Endometrial microvascular endothelial cells (primary cell): ENCODE results near the gene RAB9A. TPM values are rescaled to one million over a fixed set of nuclear protein-coding genes. Genes with fewer than 3 reads are reported as not detected.
"Not testable (repeated sequence)": the region's sequence is repeated elsewhere in the genome, so short reads cannot be mapped to it uniquely, and the experiment has no call there.

Experiments used
- in situ Hi-C: cut with HindIII; loops from 2 replicates; pipeline ENCODE4 v1.10.0; 2017; ENCODE audit warnings: low sequenced_read_pairs, low pct_unique_long_range_greater_than_20kb; ENCODE audit errors: inconsistent ontology term
- total RNA-seq: library from RNA; depleted of rRNA; stranded (reverse); fragments of >200 nt; gene quantifications from one replicate; pipeline ENCODE4 v1.2.3, GENCODE V29; 2015; ENCODE audit errors: inconsistent ontology term

RAB9A gene, protein sequence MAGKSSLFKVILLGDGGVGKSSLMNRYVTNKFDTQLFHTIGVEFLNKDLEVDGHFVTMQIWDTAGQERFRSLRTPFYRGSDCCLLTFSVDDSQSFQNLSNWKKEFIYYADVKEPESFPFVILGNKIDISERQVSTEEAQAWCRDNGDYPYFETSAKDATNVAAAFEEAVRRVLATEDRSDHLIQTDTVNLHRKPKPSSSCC
- 27.9 TPM for total RNA-seq

DNA sequence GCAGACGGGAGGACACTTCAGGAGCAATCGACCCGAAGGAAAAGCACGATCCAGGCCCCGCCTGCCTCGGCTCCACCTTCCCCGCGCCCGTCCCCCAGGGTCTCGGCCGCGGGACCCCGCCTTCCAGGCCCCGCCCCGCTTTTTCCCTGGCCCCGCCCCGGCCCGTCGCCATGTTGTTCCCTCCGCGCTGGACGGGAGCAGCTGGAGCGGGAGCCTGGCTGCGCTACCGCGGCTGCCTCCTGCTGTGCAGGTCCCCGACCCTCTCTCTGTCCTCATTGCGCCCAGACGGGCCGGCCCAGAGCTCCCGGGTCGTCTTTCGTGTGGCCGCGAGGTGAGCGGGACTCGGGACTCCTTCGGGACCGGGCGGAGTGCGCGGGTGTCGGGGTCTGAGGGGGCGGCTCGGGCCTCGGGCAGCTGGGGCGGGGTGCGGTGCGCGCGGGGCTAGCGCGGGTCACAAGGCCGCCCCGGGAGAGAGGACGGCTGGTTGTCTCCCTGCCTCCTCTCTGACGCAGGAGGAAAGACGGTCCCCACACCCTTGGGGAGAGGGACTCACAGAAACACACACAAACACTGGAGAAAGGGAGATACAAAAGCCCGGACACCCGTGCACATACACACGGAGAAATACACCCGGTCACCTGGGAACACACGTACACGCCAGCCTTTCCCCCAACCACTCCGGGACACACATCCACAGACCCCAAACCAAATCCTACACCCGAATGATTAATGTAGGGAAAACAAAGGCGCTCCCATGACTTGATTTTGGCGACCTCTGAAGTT, at the start of gene RAB9A:
Gene RAB9A, plus strand, starts transcription at position 171 of the 783 bp plus-strand sequence. CDS start 19,619 bp downstream, outside the sequence.
- in situ Hi-C loops: no loop called here

DNA sequence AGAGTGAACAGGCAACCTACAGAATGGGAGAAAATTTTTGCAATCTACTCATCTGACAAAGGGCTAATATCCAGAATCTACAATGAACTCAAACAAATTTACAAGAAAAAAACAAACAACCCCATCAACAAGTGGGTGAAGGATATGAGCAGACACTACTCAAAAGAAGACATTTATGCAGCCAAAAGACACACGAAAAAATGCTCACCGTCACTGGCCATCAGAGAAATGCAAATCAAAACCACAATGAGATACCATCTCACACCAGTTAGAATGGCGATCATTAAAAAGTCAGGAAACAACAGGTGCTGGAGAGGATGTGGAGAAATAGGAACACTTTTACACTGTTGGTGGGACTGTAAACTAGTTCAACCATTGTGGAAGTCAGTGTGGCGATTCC, 47.2 kb upstream of the RAB9A start:
- in situ Hi-C loops: not testable (repeated sequence)

DNA sequence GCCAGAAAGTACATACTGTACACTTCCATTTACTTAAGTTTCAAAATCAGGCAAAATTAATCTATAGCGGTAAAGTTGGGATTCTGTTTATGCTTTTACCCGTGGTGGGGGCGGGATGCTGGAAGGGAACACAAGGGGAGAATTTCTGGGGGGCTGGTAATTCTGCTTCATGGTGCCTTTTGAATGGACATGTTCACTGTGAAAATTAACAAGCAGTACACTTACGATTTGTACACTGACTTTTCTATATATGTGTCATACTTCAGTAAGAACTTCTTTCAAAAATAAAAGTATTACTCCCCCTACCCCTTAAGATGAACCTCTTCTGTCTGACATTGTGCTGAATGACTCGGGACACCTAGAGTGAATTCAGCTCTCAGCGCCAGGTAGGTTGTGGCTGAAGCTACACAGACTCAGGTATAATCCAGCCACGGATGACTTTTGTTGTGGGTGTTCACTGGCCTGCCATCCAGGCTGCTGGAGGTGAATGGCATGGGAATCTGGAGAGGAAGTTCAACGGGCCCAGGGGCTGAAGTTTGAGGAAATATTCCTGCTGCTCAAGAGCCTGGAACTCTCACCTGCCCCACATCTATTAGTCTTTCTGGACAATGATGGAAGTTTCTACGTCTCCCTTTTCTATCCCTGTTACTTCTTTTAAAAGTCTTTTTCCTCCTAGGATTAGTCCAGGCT, 43.3 kb upstream of the RAB9A start:
- in situ Hi-C loops: no loop called here

DNA sequence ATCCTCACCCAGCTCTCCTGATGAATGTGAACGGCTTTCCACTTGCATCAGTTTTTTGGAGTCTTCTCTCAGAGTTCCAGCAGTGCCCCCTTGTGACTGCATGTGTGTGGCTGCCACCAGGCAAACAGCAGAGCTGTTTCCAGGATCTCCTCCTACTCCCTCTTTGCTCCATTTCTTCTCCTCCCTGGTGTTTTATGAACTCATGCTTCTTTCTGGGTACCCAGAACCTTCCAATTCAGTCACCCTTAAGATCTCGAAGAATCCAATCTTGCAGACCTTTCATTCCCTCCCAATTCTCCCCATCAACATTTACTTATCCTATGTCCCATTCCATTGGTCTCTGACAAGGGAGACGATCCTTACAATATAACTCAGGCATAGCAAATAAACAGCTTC, 42.8 kb upstream of the RAB9A start:
- in situ Hi-C loops: no loop called here

DNA sequence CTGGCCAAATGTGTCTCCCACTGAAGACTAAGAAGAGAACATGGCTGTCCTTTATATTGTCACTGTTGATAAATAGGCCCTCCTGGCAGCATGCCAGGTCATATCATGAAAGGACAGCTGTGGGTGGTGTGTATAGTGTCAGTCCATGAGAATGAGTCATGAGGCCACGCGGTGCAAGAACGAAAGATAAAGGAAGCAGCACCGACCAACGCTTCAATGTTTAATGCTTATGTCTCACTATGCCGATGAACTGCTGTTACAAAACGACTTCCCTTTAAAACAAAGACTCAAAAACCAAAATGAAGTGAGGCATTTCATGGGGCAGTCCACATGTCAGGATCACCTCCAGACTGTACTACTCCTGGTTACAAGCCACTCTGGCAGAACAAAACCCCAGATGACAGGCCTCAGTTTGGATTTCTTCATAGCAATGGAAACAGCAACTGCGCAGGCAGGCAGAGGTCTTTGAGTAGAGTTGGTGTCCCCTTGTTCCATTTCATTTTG, 41.2 kb upstream of the RAB9A start:
- in situ Hi-C loops: no loop called here

DNA sequence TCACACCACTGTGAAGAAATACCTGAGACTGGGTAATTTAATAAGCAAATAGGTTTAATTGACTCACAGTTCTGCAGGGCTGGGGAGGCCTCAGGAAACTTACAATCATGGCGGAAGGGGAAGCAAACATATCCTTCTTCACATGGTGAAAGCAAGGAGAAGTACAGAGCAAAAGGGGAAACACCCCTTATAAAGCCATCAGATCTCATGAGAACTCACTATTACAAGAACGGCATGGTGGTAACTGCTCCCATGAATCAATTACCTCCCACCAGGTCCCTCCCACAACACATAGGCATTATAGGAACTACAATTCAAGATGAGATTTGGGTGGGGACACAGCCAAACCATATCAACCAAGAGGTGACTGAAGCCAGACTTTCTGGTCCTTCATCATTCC, 40.6 kb upstream of the RAB9A start:
- in situ Hi-C loops: not testable (repeated sequence)

DNA sequence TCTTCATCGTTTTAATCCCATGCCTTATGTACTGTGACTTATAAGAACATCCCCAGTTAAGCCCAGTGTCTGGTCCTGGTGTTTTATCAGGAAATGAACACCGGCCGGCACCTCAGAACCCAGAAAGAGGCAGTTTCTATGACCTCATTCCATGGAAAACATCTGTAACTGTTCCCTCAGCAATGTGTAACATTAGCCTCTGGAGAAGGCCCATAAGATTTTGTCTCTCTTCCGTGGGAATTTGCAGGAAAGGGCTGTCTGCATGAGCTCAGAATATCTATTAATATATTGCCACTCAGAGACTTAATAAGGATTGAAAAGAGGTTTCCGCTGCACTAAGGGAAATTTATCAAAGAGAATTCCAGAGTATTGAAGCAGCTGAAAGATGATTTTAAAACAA, 39.1 kb upstream of the RAB9A start:
- in situ Hi-C loops: no loop called here

DNA sequence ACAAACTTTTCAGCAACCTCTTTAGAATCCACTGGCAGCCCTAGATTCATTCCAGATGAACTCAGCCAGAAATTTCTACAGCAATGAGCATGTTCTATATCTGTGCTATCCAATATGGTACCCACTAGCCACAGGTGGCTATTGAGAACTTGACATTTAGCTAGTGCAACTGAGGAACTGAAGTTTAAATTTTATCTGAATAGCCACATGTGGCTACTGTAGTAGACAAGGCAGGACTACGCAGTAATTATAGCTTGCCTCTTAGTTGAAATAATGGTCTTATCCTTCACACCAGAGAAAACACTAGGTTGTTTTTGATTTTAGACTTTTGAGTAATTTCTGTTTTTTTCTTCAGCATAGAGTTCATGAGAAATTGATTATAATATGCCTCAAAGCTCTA, 38.6 kb upstream of the RAB9A start:
- in situ Hi-C loops: no loop called here

DNA sequence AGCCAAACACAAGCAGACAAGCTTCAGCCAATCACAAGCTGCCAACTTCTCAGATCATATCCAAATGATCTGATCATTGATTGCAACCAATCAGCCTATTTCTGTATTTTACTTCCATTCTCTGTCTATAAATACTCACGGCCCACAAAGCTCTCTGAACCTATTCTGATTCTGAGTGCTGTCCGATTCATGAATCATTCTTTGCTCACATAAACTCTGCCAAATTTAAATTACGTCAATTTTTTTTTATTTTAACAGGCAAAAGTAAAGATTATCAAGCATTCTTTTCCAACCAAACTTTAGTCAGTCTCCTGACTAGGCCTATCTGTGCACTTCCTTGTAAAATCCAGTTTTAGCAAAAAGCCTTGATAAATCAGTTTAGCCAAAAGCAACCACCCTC, 37.8 kb upstream of the RAB9A start:
- in situ Hi-C loops: no loop called here

DNA sequence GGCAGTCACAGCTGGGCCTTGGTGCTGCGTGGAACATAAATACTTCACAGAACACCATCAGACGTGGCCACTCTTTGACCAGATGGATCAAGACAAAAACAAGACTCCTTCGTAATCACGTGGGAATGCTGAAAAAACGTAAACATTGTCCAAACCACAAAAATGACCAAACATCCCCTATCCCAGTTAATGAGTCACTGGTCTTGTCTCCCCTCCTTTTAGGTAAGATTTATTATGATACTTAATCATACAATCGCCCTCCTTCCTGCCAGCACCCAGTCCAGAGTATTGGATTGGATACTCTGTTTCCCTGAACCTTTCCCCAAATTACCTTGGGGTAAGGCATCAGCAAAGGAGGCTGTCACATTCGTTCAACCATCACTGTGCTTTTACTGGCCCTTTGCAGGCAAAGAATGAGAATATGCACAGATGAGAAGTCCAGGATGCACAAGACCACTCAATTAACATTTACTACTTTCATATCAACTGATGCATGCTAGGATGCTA, 36.6 kb upstream of the RAB9A start:
- in situ Hi-C loops: no loop called here

DNA sequence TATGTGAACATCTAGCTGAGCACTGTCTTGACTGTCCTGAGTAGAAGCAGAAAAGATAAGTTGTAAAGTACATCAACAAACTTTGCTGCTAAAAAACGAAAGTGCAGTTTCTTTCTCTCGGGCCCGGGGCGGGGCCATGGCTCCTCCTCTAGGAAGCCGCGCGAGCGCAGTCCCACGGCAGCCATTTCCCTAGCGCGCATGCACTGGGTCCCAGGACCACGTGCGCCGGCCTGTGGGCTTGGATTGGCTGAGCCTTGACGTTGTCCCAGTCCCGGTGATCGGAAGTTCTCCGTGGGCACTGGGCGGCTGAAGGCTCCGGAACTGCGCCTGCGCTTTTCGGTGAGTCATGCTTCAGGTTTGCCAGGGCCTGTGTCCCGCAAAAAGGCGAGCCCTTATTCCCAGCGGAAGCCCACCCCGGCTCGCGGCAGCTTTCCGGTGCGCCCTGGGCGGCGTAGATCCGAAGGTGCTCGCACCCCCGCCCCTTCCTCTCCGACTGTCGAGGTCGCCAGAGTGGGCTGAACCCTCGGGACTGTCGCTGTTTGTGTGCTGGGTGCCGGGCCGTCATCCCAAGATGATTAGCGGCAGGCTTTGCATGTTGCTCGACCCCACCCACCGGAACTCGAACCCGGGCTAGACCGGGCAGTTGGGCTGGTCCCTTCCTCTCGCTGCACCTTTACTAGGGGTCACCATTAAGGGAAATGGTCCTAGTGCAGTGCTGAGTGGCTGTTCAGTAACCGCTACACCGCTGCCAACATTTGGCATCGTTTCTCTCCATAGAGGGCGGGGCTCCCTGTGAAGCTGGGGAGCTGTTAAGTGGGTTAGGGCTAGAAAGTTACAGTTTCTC, 35.9 kb upstream of the RAB9A start, which contains the start of gene TCEANC:
Gene TCEANC, plus strand, starts transcription at position 292 of the 844 bp plus-strand sequence. CDS start 9,368 bp downstream, outside the sequence.
- in situ Hi-C loops: no loop called here

DNA sequence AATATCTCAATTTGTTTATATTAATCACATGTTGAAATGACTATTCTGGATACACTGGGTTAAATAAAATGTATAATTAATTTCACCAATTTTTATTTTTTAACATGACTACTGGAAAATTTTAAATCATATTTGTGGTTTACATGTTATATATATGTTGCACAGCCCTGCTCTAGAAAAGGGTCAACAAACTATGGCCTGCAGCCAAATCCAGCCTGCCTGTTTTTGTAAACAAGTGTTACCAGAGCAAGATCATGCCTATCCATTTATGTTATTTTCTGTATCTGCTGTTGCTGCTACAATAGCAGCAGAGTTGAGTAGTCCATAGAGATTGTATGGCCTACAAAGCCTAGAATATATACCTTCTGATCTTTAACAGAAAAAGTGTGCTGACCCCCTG, 34.8 kb upstream of the RAB9A start:
- in situ Hi-C loops: no loop called here

DNA sequence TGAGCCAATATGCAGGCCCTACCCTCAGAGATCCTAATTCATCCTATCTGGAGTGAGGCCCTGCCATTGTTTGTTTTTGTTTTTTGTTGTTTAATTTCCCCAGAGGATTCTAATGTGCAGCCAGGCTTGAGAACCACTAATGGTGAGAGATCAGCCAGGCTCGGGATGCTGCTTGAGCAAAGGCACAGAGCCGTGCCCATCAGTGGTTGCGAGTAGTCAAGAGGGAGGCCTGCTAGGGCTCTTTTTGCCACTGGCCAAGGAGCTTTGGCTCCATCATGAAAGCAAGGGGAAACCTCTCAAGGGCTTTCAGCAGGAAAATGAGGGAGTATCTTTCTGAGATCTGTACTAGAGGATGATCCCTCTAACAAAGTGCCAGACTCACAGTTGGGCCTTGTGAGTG, 33.3 kb upstream of the RAB9A start:
- in situ Hi-C loops: no loop called here

DNA sequence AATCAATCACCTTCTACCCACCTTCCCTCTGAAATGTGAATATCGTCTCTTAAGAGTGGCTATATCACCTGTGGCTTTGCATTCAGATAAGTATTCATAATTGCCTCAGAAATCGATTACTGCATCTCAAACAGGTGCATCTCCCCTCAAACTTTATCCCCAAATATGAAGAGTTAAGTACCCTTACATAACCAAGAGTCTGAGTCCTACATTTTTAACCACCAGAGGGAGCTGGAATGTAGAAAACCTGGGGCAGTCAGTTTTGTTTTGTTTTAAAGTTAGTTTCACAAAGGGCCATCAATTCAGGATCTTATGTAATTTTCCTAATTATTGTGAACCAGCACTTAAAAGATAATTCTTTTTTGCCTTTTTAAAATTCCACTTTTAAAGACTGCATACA, 30.3 kb upstream of the RAB9A start:
- in situ Hi-C loops: no loop called here

DNA sequence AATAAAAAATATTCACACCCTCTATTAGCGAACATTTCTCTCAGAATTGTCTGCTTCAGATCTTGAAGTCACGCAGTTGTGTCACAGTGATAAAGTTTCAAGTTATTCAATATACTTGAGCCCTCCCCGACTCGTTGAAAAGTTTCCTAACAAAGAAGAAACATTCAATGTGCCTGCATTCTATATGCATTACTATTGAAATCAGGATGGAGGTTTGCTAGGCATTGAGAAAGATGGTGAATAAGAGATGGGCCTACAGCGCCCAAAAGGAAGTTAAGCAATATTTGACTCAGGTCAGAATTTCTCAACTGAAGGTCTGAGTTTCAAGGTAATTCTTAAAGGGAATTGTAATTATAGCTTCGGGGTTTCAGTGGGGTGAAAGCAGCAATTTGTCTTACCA, 29.9 kb upstream of the RAB9A start:
- in situ Hi-C loops: no loop called here

DNA sequence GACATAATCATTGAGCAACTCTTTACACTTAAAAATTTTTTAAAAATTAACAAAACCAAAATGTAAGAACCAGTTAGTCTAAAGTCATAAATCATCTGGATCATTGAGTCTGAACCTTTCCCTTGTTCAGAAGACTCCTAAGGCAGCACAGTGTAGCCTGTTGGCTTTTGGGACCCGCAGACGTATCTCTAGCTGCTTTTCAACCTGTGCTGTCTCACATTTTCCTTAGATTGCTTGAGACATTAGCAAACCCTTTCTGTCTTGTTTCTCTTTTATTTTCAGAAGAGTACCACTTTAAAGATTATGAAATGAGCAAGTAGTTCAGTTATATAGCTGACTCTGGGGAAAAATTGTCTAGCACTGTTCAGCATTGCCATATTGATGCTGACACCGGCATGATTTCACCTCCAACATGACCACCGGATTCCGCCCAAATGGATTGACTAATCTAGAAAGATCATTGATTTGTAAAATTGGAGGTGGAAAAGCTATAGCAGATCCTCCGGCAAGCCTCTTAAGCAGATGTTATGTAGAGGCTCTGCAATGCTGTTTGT, 27.1 kb upstream of the RAB9A start:
- in situ Hi-C loops: no loop called here

DNA sequence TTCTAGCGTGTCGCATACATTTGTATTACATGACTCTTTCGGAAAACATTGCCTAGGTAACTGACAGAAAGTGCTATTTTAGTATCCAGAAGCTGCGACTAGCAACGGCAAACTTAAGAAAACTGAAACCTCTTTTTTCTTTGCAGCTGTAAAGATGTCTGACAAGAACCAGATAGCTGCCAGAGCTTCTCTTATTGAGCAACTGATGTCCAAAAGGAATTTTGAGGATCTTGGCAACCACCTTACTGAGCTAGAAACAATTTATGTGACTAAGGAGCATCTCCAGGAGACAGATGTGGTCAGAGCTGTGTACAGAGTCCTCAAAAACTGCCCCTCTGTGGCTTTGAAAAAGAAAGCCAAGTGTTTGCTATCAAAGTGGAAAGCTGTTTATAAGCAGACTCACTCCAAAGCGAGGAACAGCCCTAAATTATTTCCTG, 26.6 kb upstream of the RAB9A start:
- in situ Hi-C loops: no loop called here

DNA sequence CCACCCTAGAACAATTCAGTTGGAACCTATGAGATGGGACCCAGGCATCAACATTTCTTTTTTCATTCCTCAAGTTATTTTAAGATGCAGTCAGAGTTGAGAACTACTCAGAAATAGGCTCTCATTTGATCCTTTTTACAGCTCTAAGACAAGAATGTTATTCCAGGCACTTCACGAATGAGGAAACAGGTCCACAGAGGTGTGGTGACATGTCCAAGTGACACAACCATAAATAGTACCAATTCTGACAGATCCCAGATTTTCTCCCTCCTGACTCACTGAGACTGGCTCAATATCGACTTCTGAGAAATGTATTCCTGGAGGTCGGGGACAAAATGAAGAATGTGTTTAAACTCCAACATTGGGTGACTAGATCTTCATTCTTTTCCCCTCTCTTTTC, 24.9 kb upstream of the RAB9A start:
- in situ Hi-C loops: no loop called here
